HL-60 (cell line): ENCODE data around the gene PRMT1.

Source experiments
- CTCF ChIP-seq: IDR thresholded peaks from one replicate; pipeline ENCODE4 v1.5.1; 2011; ENCODE audit warnings: low read length, control low read depth, inconsistent platforms; ENCODE audit not compliant: insufficient read depth
- POLR2AphosphoS5 ChIP-seq: IDR thresholded peaks from 2 replicates; pipeline ENCODE4 v1.6.1; 2012; ENCODE audit warnings: low read depth
- SPI1 ChIP-seq: IDR thresholded peaks from 2 replicates; pipeline ENCODE4 v1.6.1; 2012; ENCODE audit warnings: low read depth, mild to moderate bottlenecking, borderline replicate concordance
- TF ChIP-seq, protein P1 (sequence below): IDR thresholded peaks from 2 replicates; pipeline ENCODE4 v1.6.1; 2012; ENCODE audit warnings: low read depth; ENCODE audit not compliant: insufficient replicate concordance

DNA sequence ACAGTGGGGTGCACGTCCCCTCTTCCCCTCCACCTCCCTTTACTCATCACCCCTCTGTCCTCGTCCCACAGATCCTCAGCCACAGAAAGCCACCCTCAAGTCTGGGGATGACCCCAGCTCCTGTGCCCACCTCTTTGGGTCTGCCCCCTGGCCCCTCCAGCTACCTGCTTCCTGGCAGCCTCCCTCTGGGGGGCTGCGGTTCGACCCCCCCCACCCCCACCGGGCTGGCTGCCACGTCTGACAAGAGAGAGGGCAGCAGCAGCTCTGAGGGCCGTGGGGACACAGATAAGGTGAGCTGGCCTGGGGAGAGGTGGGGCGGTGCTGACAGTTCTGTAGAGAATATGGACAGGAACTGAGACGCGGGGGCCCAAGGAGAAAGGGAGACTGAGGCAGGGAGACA, 22.5 kb upstream of the PRMT1 start:
- TF ChIP-seq POLR2AphosphoS5 (no peak), CTCF (no peak), SPI1 (no peak)
- TF ChIP-seq, protein P1, sequence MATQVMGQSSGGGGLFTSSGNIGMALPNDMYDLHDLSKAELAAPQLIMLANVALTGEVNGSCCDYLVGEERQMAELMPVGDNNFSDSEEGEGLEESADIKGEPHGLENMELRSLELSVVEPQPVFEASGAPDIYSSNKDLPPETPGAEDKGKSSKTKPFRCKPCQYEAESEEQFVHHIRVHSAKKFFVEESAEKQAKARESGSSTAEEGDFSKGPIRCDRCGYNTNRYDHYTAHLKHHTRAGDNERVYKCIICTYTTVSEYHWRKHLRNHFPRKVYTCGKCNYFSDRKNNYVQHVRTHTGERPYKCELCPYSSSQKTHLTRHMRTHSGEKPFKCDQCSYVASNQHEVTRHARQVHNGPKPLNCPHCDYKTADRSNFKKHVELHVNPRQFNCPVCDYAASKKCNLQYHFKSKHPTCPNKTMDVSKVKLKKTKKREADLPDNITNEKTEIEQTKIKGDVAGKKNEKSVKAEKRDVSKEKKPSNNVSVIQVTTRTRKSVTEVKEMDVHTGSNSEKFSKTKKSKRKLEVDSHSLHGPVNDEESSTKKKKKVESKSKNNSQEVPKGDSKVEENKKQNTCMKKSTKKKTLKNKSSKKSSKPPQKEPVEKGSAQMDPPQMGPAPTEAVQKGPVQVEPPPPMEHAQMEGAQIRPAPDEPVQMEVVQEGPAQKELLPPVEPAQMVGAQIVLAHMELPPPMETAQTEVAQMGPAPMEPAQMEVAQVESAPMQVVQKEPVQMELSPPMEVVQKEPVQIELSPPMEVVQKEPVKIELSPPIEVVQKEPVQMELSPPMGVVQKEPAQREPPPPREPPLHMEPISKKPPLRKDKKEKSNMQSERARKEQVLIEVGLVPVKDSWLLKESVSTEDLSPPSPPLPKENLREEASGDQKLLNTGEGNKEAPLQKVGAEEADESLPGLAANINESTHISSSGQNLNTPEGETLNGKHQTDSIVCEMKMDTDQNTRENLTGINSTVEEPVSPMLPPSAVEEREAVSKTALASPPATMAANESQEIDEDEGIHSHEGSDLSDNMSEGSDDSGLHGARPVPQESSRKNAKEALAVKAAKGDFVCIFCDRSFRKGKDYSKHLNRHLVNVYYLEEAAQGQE = no peak
